ENCODE data around the gene VSIG8.

DNA sequence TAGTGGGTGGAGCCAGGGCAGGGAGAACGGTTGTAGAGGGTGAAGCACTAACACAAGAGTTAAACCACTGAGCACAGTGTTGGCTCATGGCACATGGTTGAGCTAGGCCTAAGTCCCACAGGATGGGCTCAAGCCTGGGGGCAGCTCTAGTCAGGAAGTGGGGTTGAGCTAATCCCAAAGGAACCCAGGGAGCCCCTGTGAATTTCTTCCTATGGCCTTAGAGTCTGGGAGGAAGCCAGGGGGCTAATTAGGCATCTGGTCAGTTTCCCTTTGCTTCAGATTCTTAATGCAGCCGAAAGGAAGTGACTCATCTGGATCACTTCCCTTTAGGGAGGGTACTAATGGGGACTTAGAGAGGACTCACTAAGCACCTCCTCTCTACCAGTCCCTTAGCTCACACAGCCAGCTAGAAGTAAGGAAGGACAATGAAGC, 27.4 kb upstream of the VSIG8 start:
- TF ChIP-seq, protein P1, sequence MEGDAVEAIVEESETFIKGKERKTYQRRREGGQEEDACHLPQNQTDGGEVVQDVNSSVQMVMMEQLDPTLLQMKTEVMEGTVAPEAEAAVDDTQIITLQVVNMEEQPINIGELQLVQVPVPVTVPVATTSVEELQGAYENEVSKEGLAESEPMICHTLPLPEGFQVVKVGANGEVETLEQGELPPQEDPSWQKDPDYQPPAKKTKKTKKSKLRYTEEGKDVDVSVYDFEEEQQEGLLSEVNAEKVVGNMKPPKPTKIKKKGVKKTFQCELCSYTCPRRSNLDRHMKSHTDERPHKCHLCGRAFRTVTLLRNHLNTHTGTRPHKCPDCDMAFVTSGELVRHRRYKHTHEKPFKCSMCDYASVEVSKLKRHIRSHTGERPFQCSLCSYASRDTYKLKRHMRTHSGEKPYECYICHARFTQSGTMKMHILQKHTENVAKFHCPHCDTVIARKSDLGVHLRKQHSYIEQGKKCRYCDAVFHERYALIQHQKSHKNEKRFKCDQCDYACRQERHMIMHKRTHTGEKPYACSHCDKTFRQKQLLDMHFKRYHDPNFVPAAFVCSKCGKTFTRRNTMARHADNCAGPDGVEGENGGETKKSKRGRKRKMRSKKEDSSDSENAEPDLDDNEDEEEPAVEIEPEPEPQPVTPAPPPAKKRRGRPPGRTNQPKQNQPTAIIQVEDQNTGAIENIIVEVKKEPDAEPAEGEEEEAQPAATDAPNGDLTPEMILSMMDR (IDR thresholded peaks at IDR 0.05), result no peak
- peak in 1 of 2 donors; percentile 16 for TF ChIP-seq POLR2A (IDR thresholded peaks at IDR 0.05)

Data from thyroid gland (tissue), 4 donors.